Mesodermal cell (in vitro differentiated cells): Measurements from ENCODE around the gene YWHAQ.
A peak's percentile ranks its signal among the peaks of the same experiment; 100 is the strongest.
"Not testable (repeated sequence)": the region's sequence is repeated elsewhere in the genome, so short reads cannot be mapped to it uniquely, and the experiment has no call there.

Experiments used
- H3K27ac ChIP-seq: 2 replicates; pipeline ENCODE4 v1.7.0; 2013; ENCODE audit warnings: mild to moderate bottlenecking, low read depth, low read length, moderate library complexity; ENCODE audit not compliant: severe bottlenecking
- H3K36me3 ChIP-seq: 2 replicates; pipeline ENCODE4 v1.7.1; 2013; ENCODE audit warnings: mild to moderate bottlenecking, low read length, moderate library complexity; ENCODE audit not compliant: control insufficient read depth, insufficient read depth
- H3K4me1 ChIP-seq: one replicate; pipeline ENCODE4 v1.7.1; 2013; ENCODE audit warnings: mild to moderate bottlenecking, low read length; ENCODE audit not compliant: insufficient read depth, control insufficient read depth, poor library complexity, severe bottlenecking
- H3K4me3 ChIP-seq: 2 replicates; pipeline ENCODE4 v1.7.0; 2013; ENCODE audit warnings: low read length, control low read depth, mild to moderate bottlenecking; ENCODE audit not compliant: insufficient read depth, poor library complexity, severe bottlenecking; ENCODE audit errors: extremely low read depth
- H3K9me3 ChIP-seq: 2 replicates; pipeline ENCODE4 v1.7.1; 2013; ENCODE audit warnings: mild to moderate bottlenecking, low read length, moderate library complexity; ENCODE audit not compliant: control insufficient read depth
- WGBS, 2 experiments: methylation state at CpG; one replicate each; pipeline ENCODE4 v1.1.5; 2013; ENCODE audit warnings: missing lambda C conversion rate in 2 of 2; ENCODE audit not compliant: insufficient coverage in 2 of 2; 5-methylcytosine and 5-hydroxymethylcytosine counted together

Gene YWHAQ

GRCh38 chr2:9550859-9551391, 79.9 kb downstream of the YWHAQ start:
- H3K4me3 ChIP-seq, H3K36me3 ChIP-seq, H3K9me3 ChIP-seq, H3K27ac ChIP-seq: not testable (repeated sequence)
- 100% methylated on average over 4 of the region's 7 CpGs for WGBS, 2 experiments
- H3K4me1 ChIP-seq = peaks cover 26% of the 10 kb centered on the region

- WGBS, 2 experiments = 96 to 99% methylated on average over 4 to 8 of the region's 9 CpGs
- no peaks in the 10 kb centered on the region for H3K36me3 ChIP-seq
These were observed 81.4 kb downstream of the YWHAQ start for GRCh38 chr2:9549420-9549819.

GRCh38 chr2:9548506-9548905, 82.3 kb downstream of the YWHAQ start:
- 83 to 90% methylated on average over 1 to 2 of the region's 2 CpGs for WGBS, 2 experiments
- Histone ChIP-seq H3K4me1 (peaks cover 17% of the 10 kb centered on the region), H3K4me3 (no peak overlapping the region), H3K36me3 (peaks cover 4% of the 10 kb centered on the region), H3K27ac (no peak overlapping the region), H3K9me3 (no peaks in the 10 kb centered on the region)

More at GRCh38 chr2:9549420-9549819, 81.4 kb downstream of the YWHAQ start:
- no peak overlapping the region for H3K4me3 ChIP-seq
- peaks cover 25% of the 10 kb centered on the region for H3K4me1 ChIP-seq
- no peak overlapping the region for H3K27ac ChIP-seq
- no peaks in the 10 kb centered on the region for H3K9me3 ChIP-seq

GRCh38 chr2:9547262-9547991, 83.4 kb downstream of the YWHAQ start:
- Histone ChIP-seq H3K36me3 (peaks cover 10% of the 10 kb centered on the region), H3K4me3 (no peak overlapping the region), H3K9me3 (no peaks in the 10 kb centered on the region), H3K27ac (peak overlapping the region; percentile 8), H3K4me1 (peaks cover 17% of the 10 kb centered on the region)
- whole genome bisulfite sequencing, 2 experiments = 64 to 74% methylated on average over 2 to 3 of the region's 5 CpGs

GRCh38 chr2:9545502-9545901, 85.3 kb downstream of the YWHAQ start:
- Histone ChIP-seq H3K4me3 (no peak overlapping the region), H3K36me3 (peaks cover 14% of the 10 kb centered on the region), H3K9me3 (no peaks in the 10 kb centered on the region), H3K4me1 (peaks cover 17% of the 10 kb centered on the region), H3K27ac (no peak overlapping the region)
- 100% methylated on average over 3 of the region's 5 CpGs for WGBS, 2 experiments

GRCh38 chr2:9543557-9543956, 87.2 kb downstream of the YWHAQ start:
- Histone ChIP-seq H3K9me3 (no peaks in the 10 kb centered on the region), H3K4me3 (no peak overlapping the region), H3K4me1 (peaks cover 13% of the 10 kb centered on the region), H3K27ac (no peak overlapping the region), H3K36me3 (peaks cover 17% of the 10 kb centered on the region)
- WGBS, 2 experiments = 83 to 86% methylated on average over 1 of the region's 1 CpG

- no peak overlapping the region for H3K4me3 ChIP-seq
- peaks cover 28% of the 10 kb centered on the region for H3K36me3 ChIP-seq
- no peaks in the 10 kb centered on the region for H3K4me1 ChIP-seq
- H3K27ac ChIP-seq = no peak overlapping the region
- 100% methylated on average over 1 of the region's 5 CpGs; no CpG with 5 or more reads in 1 of the 2 experiments for WGBS, 2 experiments
- no peaks in the 10 kb centered on the region for H3K9me3 ChIP-seq
These were observed 91.3 kb downstream of the YWHAQ start for GRCh38 chr2:9539531-9539930.

GRCh38 chr2:9538000-9538507, 92.7 kb downstream of the YWHAQ start:
- Histone ChIP-seq H3K9me3 (no peaks in the 10 kb centered on the region), H3K4me1 (no peaks in the 10 kb centered on the region), H3K36me3 (peaks cover 37% of the 10 kb centered on the region), H3K27ac (no peak overlapping the region), H3K4me3 (no peak overlapping the region)
- no CpG with 5 or more reads among the region's 2 CpGs for WGBS, 2 experiments

- WGBS, 2 experiments = 82 to 93% methylated on average over 1 to 5 of the region's 6 CpGs
- no peaks in the 10 kb centered on the region for H3K4me1 ChIP-seq
- no peak overlapping the region for H3K4me3 ChIP-seq
- no peaks in the 10 kb centered on the region for H3K9me3 ChIP-seq
- H3K27ac ChIP-seq = no peak overlapping the region
- H3K36me3 ChIP-seq = peaks cover 41% of the 10 kb centered on the region
These were observed 94.3 kb downstream of the YWHAQ start for GRCh38 chr2:9536504-9536903.

GRCh38 chr2:9535177-9535576, 95.6 kb downstream of the YWHAQ start:
- no CpG with 5 or more reads among the region's 1 CpG for WGBS, 2 experiments
- Histone ChIP-seq H3K4me1 (no peaks in the 10 kb centered on the region), H3K9me3 (no peaks in the 10 kb centered on the region), H3K4me3 (no peak overlapping the region), H3K27ac (no peak overlapping the region), H3K36me3 (peaks cover 42% of the 10 kb centered on the region)
